Measurements from ENCODE around the gene RLIM. TPM values are rescaled to one million over a fixed set of nuclear protein-coding genes. Genes with fewer than 3 reads are reported as not detected.

RLIM gene
- total RNA-seq, 4 donors from 2014 or later, result 19.3 to 47.5 (median 25.0) TPM

- Histone ChIP-seq H3K27ac (replicated peaks in 1 of 4) (no peak overlapping the region), H3K36me3 (peaks cover 0 to 52% (median 26%) of the 10 kb centered on the region in 4 donors), H3K27me3 (peaks cover 0 to 4% (median 0%) of the 10 kb centered on the region in 4 donors), H3K4me1 (no peaks in the 10 kb centered on the region), H3K4me3 (no peak overlapping the region), H3K9me3 (no peaks in the 10 kb centered on the region)
- intact Hi-C loops (cut with DNase I), result no loop called here
- WGBS, result 60% methylated on average over 2 of the region's 2 CpGs
- TF ChIP-seq POLR2A (IDR thresholded peaks at IDR 0.05; ENCODE audit: low read depth), result no peak
- TF ChIP-seq, protein P1, sequence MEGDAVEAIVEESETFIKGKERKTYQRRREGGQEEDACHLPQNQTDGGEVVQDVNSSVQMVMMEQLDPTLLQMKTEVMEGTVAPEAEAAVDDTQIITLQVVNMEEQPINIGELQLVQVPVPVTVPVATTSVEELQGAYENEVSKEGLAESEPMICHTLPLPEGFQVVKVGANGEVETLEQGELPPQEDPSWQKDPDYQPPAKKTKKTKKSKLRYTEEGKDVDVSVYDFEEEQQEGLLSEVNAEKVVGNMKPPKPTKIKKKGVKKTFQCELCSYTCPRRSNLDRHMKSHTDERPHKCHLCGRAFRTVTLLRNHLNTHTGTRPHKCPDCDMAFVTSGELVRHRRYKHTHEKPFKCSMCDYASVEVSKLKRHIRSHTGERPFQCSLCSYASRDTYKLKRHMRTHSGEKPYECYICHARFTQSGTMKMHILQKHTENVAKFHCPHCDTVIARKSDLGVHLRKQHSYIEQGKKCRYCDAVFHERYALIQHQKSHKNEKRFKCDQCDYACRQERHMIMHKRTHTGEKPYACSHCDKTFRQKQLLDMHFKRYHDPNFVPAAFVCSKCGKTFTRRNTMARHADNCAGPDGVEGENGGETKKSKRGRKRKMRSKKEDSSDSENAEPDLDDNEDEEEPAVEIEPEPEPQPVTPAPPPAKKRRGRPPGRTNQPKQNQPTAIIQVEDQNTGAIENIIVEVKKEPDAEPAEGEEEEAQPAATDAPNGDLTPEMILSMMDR (IDR thresholded peaks at IDR 0.05), result no peak
- TF ChIP-seq POLR2AphosphoS5 (IDR thresholded peaks at IDR 0.05), result no peak
- TF ChIP-seq EP300 (IDR thresholded peaks at IDR 0.05), result no peak
- DNase-seq (ENCODE audit: extremely low spot score), result no peak
Observed at GRCh38 chrX:74593593-74593992, 20.8 kb downstream of the RLIM start.

- TF ChIP-seq, protein P1 (IDR thresholded peaks at IDR 0.05), result no peak
- no peak for TF ChIP-seq POLR2AphosphoS5 (IDR thresholded peaks at IDR 0.05)
- no peak for TF ChIP-seq EP300 (IDR thresholded peaks at IDR 0.05)
- TF ChIP-seq POLR2A (IDR thresholded peaks at IDR 0.05; ENCODE audit: low read depth), result no peak
- intact Hi-C loops (cut with DNase I), result no loop called here
- no peak overlapping the region for H3K27ac ChIP-seq (replicated peaks in 1 of 4)
- no peaks in the 10 kb centered on the region for H3K9me3 ChIP-seq
- WGBS, result 81% methylated on average over 2 of the region's 2 CpGs
- H3K27me3 ChIP-seq, result no peaks in the 10 kb centered on the region
- DNase-seq (ENCODE audit: extremely low spot score), result no peak
- no peaks in the 10 kb centered on the region for H3K4me1 ChIP-seq
- H3K4me3 ChIP-seq, result no peak overlapping the region
- H3K36me3 ChIP-seq, result peaks cover 0 to 18% (median 5%) of the 10 kb centered on the region in 4 donors
Observed at GRCh38 chrX:74585766-74586165, 28.7 kb downstream of the RLIM start.

GRCh38 chrX:74579597-74580198, 34.7 kb downstream of the RLIM start:
- WGBS, result 48% methylated on average over 3 of the region's 3 CpGs
- intact Hi-C loops (cut with DNase I), result no loop called here
- Histone ChIP-seq H3K36me3 (no peaks in the 10 kb centered on the region), H3K27ac (replicated peaks in 1 of 4) (no peak overlapping the region), H3K9me3 (no peaks in the 10 kb centered on the region), H3K27me3 (no peaks in the 10 kb centered on the region), H3K4me1 (no peaks in the 10 kb centered on the region), H3K4me3 (no peak overlapping the region)
- TF ChIP-seq, protein P1 (IDR thresholded peaks at IDR 0.05), result no peak
- TF ChIP-seq POLR2AphosphoS5 (IDR thresholded peaks at IDR 0.05), result no peak
- no peak for TF ChIP-seq EP300 (IDR thresholded peaks at IDR 0.05)
- no peak for TF ChIP-seq POLR2A (IDR thresholded peaks at IDR 0.05; ENCODE audit: low read depth)
- DNase-seq (ENCODE audit: extremely low spot score), result no peak

GRCh38 chrX:74578137-74578536, 36.3 kb downstream of the RLIM start:
- H3K27me3 ChIP-seq, result no peaks in the 10 kb centered on the region
- no peaks in the 10 kb centered on the region for H3K36me3 ChIP-seq
- H3K9me3 ChIP-seq, result no peaks in the 10 kb centered on the region
- 93% methylated on average over 3 of the region's 3 CpGs for WGBS
- no peak overlapping the region for H3K27ac ChIP-seq (replicated peaks in 1 of 4)
- intact Hi-C loops (cut with DNase I), result no loop called here
- no peaks in the 10 kb centered on the region for H3K4me1 ChIP-seq
- no peak for TF ChIP-seq POLR2AphosphoS5 (IDR thresholded peaks at IDR 0.05)
- TF ChIP-seq, protein P1 (IDR thresholded peaks at IDR 0.05), result no peak
- TF ChIP-seq EP300 (IDR thresholded peaks at IDR 0.05), result no peak
- no peak overlapping the region for H3K4me3 ChIP-seq
- no peak for DNase-seq (ENCODE audit: extremely low spot score)

DNA sequence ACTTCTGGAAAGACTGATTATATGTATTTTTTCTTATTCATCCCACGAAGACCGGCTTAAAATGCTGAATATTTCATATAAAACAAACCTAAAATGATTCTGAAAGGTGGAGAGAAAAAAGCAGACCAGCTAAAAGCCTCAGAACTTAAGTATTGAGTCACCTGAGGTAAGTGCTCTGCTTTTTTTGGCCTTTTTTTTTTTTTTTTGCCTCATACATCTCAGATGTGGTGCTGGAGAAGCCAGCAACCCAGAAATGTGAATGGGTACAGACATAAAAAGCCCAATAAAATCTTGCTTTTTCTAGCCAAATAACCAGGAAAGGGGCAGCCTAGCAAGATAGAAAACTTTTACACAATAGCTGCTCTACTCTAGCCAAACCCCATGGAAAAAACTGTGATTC, 57.0 kb downstream of the RLIM start:
- no peak for DNase-seq (ENCODE audit: extremely low spot score)
- Histone ChIP-seq H3K36me3 (no peaks in the 10 kb centered on the region), H3K4me1 (no peaks in the 10 kb centered on the region), H3K4me3 (no peak overlapping the region), H3K27ac (replicated peaks in 1 of 4) (no peak overlapping the region), H3K9me3 (no peaks in the 10 kb centered on the region), H3K27me3 (no peaks in the 10 kb centered on the region)
- intact Hi-C loops (cut with DNase I), result no loop called here
- 75% methylated on average over 2 of the region's 2 CpGs for WGBS
- no peak for TF ChIP-seq EP300 (IDR thresholded peaks at IDR 0.05)
